GM23338 (cell line): ENCODE results near the gene CTU2.

Experiments
- CREB1 ChIP-seq: fragments of 250-450 bp; sonication (Bioruptor Pico); IDR thresholded peaks from 2 replicates; pipeline ENCODE4 v1.5.0; 2020; ENCODE audit warnings: low read depth, mild to moderate bottlenecking, moderate library complexity
- EZH2 ChIP-seq: fragments of 200-600 bp; sonication (generic); IDR thresholded peaks from one replicate; pipeline ENCODE4 v1.8.0; 2017; ENCODE audit warnings: antibody characterized with exemption, mild to moderate bottlenecking, low read depth; ENCODE audit not compliant: unreplicated experiment
- EZH2phosphoT487 ChIP-seq: fragments of 200-600 bp; sonication (generic); IDR thresholded peaks from one replicate; pipeline ENCODE4 v1.8.1; 2018; ENCODE audit warnings: antibody characterized with exemption; ENCODE audit not compliant: unreplicated experiment
- POLR2AphosphoS5 ChIP-seq: IDR thresholded peaks from 2 replicates; pipeline ENCODE4 v1.6.1; 2016; ENCODE audit warnings: antibody characterized with exemption, low read depth
- TF ChIP-seq, protein P1 (sequence below), 2 experiments: fragments of 200-600 bp in 1 of 2; sonication (generic) in 1 of 2; conservative IDR thresholded peaks; 2 replicates each; pipeline versions ENCODE4 v1.5.1 to v1.6.1; 2016 to 2017; ENCODE audit warnings: antibody characterized with exemption in 2 of 2, low read depth in 2 of 2, mild to moderate bottlenecking in 2 of 2, moderate library complexity in 1 of 2
- TF ChIP-seq, protein P2 (sequence below): IDR thresholded peaks from one replicate; pipeline ENCODE4 v1.6.1; 2018; ENCODE audit warnings: antibody characterized with exemption; ENCODE audit not compliant: unreplicated experiment

DNA sequence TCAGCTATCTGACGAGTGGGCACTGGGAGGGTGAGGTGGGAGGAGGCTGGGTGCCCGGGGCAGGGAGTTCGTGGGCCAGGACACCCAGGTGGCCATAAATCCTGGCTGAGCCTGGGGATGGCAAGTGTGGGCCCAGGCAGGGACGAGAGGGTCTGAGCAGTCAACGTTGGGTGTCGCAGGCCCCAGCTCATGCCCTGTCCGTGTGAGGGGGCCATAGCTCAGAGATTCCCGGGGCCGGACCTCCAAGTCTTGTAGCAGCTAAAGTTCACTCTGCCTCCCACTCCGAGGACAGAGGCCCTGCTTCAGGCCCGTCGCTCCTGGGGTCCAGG is 34.4 kb downstream of the CTU2 start:
- TF ChIP-seq POLR2AphosphoS5 (no peak), EZH2 (no peak), CREB1 (CRISPR knock-in tag) (no peak), EZH2phosphoT487 (no peak)
- TF ChIP-seq, protein P1, sequence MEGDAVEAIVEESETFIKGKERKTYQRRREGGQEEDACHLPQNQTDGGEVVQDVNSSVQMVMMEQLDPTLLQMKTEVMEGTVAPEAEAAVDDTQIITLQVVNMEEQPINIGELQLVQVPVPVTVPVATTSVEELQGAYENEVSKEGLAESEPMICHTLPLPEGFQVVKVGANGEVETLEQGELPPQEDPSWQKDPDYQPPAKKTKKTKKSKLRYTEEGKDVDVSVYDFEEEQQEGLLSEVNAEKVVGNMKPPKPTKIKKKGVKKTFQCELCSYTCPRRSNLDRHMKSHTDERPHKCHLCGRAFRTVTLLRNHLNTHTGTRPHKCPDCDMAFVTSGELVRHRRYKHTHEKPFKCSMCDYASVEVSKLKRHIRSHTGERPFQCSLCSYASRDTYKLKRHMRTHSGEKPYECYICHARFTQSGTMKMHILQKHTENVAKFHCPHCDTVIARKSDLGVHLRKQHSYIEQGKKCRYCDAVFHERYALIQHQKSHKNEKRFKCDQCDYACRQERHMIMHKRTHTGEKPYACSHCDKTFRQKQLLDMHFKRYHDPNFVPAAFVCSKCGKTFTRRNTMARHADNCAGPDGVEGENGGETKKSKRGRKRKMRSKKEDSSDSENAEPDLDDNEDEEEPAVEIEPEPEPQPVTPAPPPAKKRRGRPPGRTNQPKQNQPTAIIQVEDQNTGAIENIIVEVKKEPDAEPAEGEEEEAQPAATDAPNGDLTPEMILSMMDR (conservative IDR thresholded peaks at IDR 0.05; ENCODE audit: low read depth in 2 of 2): no peak
- TF ChIP-seq, protein P2, sequence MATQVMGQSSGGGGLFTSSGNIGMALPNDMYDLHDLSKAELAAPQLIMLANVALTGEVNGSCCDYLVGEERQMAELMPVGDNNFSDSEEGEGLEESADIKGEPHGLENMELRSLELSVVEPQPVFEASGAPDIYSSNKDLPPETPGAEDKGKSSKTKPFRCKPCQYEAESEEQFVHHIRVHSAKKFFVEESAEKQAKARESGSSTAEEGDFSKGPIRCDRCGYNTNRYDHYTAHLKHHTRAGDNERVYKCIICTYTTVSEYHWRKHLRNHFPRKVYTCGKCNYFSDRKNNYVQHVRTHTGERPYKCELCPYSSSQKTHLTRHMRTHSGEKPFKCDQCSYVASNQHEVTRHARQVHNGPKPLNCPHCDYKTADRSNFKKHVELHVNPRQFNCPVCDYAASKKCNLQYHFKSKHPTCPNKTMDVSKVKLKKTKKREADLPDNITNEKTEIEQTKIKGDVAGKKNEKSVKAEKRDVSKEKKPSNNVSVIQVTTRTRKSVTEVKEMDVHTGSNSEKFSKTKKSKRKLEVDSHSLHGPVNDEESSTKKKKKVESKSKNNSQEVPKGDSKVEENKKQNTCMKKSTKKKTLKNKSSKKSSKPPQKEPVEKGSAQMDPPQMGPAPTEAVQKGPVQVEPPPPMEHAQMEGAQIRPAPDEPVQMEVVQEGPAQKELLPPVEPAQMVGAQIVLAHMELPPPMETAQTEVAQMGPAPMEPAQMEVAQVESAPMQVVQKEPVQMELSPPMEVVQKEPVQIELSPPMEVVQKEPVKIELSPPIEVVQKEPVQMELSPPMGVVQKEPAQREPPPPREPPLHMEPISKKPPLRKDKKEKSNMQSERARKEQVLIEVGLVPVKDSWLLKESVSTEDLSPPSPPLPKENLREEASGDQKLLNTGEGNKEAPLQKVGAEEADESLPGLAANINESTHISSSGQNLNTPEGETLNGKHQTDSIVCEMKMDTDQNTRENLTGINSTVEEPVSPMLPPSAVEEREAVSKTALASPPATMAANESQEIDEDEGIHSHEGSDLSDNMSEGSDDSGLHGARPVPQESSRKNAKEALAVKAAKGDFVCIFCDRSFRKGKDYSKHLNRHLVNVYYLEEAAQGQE: no peak
